HG03521 (cell line): ENCODE data around the gene TAF9.
"Not testable (repeated sequence)": the region's sequence is repeated elsewhere in the genome, so short reads cannot be mapped to it uniquely, and the experiment has no call there.

Experiments used
- ATAC-seq: cut with Tn5 transposase; IDR thresholded peaks from one replicate; pipeline ENCODE4 v1.9.1; 2021; ENCODE audit warnings: mild to moderate bottlenecking, moderate library complexity; ENCODE audit not compliant: unreplicated experiment

The TAF9 gene, protein sequence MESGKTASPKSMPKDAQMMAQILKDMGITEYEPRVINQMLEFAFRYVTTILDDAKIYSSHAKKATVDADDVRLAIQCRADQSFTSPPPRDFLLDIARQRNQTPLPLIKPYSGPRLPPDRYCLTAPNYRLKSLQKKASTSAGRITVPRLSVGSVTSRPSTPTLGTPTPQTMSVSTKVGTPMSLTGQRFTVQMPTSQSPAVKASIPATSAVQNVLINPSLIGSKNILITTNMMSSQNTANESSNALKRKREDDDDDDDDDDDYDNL

GRCh38 chr5:69369340-69370121 is at the start of gene TAF9, which contains the start of the genes AK6 and RAD17:
Gene TAF9, minus strand, starts transcription at chr5:69369520. Its CDS starts 3,783 bp downstream, at chr5:69365737.
Gene AK6, minus strand, starts transcription at chr5:69369520. Its CDS starts 30 bp downstream, at chr5:69369490.
Gene RAD17, plus strand, starts transcription at chr5:69369818. Its CDS starts 2,391 bp downstream, at chr5:69372209.
- peak; percentile 90 for ATAC-seq

DNA sequence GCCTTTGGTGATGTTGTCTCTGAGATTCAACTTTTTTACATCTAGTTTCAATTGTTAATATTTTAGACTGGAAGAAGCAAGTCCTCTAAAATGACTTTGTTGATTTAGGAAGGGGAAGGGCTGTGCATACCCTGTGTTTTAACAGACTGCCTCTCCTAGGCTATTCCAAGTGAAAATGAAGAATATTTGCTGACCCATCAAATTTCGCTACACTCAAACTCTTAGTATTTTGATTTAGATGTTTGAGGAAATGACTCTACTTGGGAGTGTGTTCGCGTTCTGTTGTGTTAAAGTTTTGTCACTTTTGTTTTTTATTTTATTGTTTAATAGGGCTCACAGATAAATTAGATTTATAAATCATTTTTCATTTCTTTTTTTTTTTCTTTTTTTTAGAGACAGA is 49.2 kb upstream of the TAF9 start:
- no peak for ATAC-seq

- ATAC-seq = no peak
These were observed 47.4 kb upstream of the TAF9 start for GRCh38 chr5:69416699-69417098.

DNA sequence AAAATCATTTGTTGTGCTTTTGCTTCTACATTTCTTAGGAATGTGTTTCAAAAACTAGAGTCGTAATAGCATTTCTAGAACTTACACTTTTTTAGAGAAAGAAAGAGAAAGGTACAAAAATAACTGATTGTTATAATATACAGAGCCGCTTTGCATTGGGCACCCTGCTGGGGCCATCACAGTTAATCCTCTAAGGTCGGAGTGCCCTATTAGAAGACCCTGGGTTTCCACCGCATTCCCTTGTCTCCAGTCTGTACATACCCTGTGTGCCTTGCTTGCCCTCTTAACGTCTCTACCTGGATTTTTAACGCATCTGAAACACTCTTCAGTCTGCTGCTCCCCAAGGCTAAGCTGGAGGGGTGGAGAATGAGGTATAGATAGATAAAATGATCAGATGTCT is 46.9 kb upstream of the TAF9 start:
- no peak for ATAC-seq

- no peak for ATAC-seq
These were observed 46.3 kb upstream of the TAF9 start for GRCh38 chr5:69415584-69415958.

DNA sequence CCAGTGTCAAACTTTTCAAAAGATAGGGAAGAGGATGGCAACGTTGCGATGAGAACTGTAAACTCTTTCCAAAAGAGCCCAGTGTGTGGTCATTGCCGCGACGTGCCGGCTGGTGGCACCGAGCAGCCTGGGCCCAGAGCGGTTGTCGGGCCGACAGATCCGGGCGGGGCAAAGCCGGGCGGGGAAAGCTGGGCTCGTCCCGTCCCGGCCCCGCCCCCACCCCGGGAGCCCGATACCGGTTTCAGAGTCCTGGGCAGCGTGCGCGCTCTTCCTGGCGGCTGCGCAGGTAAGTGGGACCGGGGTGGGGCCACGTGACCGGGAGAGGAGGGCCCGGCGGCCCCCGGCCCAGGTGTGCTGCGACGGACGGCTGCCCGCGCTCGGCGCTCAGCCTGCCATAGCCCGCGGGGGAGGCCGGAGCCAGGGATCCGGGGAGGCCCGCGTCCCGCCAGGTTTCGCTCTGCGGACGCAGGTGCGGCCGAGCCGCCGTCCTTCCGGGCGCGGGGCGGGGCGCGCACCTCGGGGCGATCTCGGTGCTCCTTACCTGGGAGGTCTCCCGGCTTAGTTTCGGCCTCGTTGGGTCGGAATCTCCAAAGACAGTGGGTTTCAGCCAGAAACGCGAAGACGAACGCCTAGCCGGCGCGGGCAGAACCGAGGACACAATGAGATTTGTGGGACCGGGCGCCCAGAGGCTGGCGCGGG is 45.7 kb upstream of the TAF9 start, which contains the start of gene MARVELD2:
Gene MARVELD2, plus strand, starts transcription at position 232 of the 699 bp plus-strand sequence. CDS start 4,270 bp downstream, outside the sequence.
- ATAC-seq = no peak

- no peak for ATAC-seq
These were observed 35.5 kb upstream of the TAF9 start for GRCh38 chr5:69404659-69405330.

DNA sequence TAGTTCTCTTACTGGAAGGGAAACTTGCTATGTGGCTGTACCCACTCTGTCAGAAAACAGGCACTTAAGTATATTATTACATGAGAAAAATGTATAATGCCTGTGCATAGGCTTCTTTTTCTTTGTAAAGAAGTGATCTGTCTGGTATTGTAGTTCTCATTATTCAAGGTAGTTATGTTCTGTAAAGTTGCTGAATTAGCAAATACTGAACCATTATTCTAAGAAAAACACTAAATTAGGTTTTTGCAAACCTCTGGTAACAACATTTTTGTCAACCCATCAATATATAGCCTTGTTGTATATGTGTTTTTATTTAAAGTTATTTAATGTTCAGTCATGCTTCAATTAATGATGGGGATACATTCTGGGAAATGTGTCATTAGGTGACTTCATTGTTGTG is 9.1 kb upstream of the TAF9 start:
- no peak for ATAC-seq

DNA sequence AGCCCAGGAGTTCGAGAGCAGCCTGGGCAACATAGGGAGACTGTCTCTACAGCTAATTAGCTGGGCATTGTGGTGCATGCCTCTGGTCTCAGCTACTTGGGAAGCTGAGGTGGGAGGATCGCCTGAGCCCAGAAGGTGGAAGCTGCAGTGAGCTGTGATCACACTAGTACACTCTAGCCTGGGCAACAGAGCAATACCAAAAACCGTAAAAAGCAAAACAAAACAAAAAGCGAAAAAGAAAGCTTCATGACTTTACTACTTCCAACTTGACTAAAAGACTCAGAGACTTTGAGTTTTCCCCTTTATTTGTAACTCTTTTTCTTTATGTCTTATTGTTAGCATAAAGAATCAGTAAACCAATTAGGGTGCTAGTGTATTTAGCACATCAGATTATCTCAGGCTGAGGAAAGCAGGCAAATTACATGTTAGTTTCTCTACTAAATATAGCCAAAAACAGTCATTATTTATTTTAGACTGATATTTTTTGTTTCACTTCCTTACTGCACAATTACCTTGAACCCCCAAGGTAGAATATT is 5.7 kb upstream of the TAF9 start:
- ATAC-seq = peak; percentile 71

DNA sequence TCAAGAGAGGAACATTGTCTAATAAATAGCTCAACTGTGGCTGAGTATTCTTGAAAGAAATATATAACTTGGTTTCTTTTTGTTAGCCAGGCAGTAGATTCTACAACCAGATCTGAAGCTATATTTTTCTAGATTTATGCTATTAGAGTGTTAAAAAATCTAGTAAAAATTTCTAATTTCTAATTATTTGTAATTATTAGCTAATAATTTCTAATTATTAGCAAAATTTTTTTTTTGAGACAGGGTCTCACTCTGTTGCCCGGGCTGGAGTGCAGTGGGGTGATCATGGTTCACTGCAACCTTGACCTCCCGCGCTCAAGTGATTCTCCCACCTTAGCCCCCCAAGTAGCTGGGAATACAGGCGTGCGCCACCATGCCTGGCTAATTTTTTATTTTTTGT is 3.1 kb upstream of the TAF9 start:
- no peak for ATAC-seq

GRCh38 chr5:69370335-69370734 is 1.0 kb upstream of the TAF9 start:
- ATAC-seq = not testable (repeated sequence)

- ATAC-seq = no peak
These were observed 621 bp downstream of the TAF9 start for GRCh38 chr5:69368458-69369339.

DNA sequence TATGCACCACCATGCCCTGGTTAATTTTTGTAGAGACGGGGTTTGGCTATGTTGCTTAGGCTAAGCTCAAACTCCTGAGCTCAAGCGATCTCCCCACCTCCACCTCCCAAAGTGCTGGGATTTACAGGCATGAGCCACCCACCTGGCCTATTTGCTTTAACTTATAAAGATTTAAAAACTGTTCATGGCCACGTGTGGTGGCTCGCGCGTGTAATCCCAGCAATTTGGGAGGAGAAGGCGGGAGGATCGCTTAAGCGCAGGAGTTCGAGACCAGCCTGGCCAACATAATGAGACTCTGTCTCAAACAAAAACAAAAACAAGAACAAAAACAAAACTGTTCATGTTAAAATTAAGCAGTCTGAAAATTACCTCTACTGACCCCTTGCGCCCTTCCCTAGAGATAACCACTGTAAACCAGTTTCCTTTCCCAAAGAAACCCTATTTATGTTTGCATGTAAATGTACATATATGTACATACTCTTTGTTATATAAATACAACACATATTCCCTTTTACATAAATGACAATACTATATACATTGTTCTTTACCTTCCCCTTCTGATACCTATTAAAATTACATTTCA is 1.5 kb downstream of the TAF9 start:
- no peak for ATAC-seq

DNA sequence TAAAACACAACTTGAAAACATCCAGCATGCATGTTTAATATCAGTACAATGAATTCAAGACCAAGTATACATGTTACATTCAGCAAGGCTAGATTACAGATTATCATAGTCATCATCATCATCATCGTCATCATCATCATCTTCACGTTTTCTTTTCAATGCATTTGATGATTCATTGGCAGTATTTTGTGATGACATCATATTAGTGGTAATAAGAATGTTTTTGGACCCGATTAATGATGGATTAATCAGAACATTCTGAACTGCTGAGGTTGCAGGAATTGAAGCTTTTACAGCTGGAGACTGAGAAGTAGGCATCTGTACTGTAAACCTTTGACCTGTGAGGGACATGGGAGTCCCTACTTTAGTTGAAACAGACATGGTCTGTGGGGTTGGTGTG is 4.5 kb downstream of the TAF9 start:
- ATAC-seq = no peak

DNA sequence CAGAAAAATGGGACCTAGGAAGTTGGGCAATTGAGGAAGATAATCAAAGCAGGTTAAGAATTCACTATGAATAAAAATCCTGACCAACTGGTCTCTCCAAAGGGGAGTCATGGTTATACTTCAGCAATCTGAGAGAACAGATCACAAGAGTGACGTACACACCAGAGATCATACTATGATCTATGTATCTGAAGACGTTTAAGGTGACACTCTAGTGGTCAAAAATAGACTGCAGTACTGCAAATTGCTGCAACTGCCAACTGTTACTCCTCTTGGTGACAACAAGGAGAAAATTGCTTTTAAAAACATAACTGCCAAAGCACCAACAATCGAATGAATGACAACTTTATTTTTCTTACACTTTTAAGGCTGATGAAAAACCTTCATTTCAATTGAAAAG is 4.9 kb downstream of the TAF9 start:
- peak; percentile 40 for ATAC-seq

- ATAC-seq = no peak
These were observed 8.9 kb downstream of the TAF9 start for GRCh38 chr5:69360442-69360841.

GRCh38 chr5:69359699-69360098 is 9.6 kb downstream of the TAF9 start:
- ATAC-seq = no peak

GRCh38 chr5:69350664-69351063 is 18.7 kb downstream of the TAF9 start:
- no peak for ATAC-seq

DNA sequence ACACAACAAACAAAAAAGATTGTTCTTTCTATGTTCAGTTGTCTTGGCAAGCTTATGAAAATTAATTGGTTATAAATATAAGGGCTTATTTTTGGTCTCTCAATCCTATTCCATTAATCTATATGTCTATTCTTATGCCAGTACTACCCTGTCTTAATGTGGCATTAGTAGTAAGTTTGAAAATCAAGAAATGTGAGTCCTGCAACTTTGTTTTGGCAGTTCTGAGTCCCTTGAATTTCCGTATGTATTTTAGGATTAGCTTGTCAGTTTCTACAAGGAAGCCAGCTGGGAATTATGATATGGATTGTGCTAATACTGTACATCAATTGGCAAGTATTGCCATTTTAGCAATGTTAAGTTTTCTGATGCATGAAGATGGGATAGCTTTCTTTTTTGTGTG is 26.2 kb downstream of the TAF9 start:
- ATAC-seq = no peak
